Left colon (tissue), 2 donors: ENCODE results near the gene GPR75. TPM values are rescaled to one million over a fixed set of nuclear protein-coding genes. Genes with fewer than 3 reads are reported as not detected.

Experiments used
- ATAC-seq: fragments of 200-7000 bp; cut with Tn5 transposase; one replicate; pipeline ENCODE4 v1.9.1; 2020; ENCODE audit warnings: mild to moderate bottlenecking, moderate library complexity
- DNase-seq, 2 donors: peaks; one replicate each; pipeline ENCODE4 v3.0.0-alpha.2; 2020
- intact Hi-C, 2 donors: fragments of 100-400 bp; cut with DNase I in 1 of 2; cut with micrococcal nuclease in 1 of 2; formaldehyde crosslinking; loops; one replicate each; pipeline versions ENCODE4 v1.11.2 to v1.14.0; 2022; cut with DNase I, micrococcal nuclease
- long read RNA-seq: library from polyadenylated mRNA; unstranded; transcript quantifications from one replicate; pipeline ENCODE4 v2.0.0, GENCODE V29; 2021
- total RNA-seq, 2 donors: library from RNA; stranded (reverse); fragmentation: NEBNext Ultra II Directional; extraction: Animal tissue kit (Norgen Biotek cat#: 25700); gene quantifications; one replicate each; pipeline ENCODE4 v1.2.1, GENCODE V29; 2021
- donor health status: DM: no; HTN: no; CAD: no.
- donor health status: DM: yes; HTN: yes; CAD: no.

GPR75 gene
- 1 to 10 TPM; 1.2 to 2.0 TPM for total RNA-seq
- long read RNA-seq: 0 reads

GRCh38 chr2:53859206-53860181 lies at the start of gene GPR75:
Gene GPR75 (minus strand): TSS chr2:53859967. CDS start chr2:53854756, 5,211 bp downstream.
- ATAC-seq (peak; percentile 85), DNase-seq (peak in 1 of 2 donors; percentile 19)
- intact Hi-C loops: no loop called here

GRCh38 chr2:53907582-53907981 lies 47.8 kb upstream of the GPR75 start:
- DNase-seq: no peak
- intact Hi-C loops: no loop called here
- no peak for ATAC-seq

GRCh38 chr2:53905396-53905795 lies 45.6 kb upstream of the GPR75 start:
- DNase-seq: no peak
- no peak for ATAC-seq
- intact Hi-C loops: no loop called here

GRCh38 chr2:53903011-53903410 lies 43.2 kb upstream of the GPR75 start:
- DNase-seq (no peak), ATAC-seq (no peak)
- intact Hi-C loops: no loop called here

GRCh38 chr2:53901192-53901591 lies 41.4 kb upstream of the GPR75 start:
- DNase-seq (no peak), ATAC-seq (no peak)
- intact Hi-C loops: no loop called here

GRCh38 chr2:53896864-53897263 lies 37.1 kb upstream of the GPR75 start:
- intact Hi-C loops: no loop called here
- DNase-seq: no peak
- ATAC-seq: peak; percentile 54

- no peak for ATAC-seq
- no peak for DNase-seq
- intact Hi-C loops: loop anchor here in 1 of 2 donors (10.0 kb wide), 1 partner anchor 72 kb away; no protein-coding TSS in a partner anchor
These were observed 26.9 kb upstream of the GPR75 start for GRCh38 chr2:53886406-53887280.

GRCh38 chr2:53884883-53885282 lies 25.1 kb upstream of the GPR75 start:
- DNase-seq (no peak), ATAC-seq (no peak)
- intact Hi-C loops: loop anchor here in 1 of 2 donors (10.0 kb wide), 1 partner anchor 70 kb away; no protein-coding TSS in a partner anchor

GRCh38 chr2:53881986-53882385 lies 22.2 kb upstream of the GPR75 start:
- intact Hi-C loops: loop anchor here in 1 of 2 donors (10.0 kb wide), 1 partner anchor 67 kb away; no protein-coding TSS in a partner anchor
- no peak for ATAC-seq
- DNase-seq: no peak

GRCh38 chr2:53881360-53881759 lies 21.6 kb upstream of the GPR75 start:
- intact Hi-C loops: loop anchor here in 1 of 2 donors (10.0 kb wide), 1 partner anchor 67 kb away; no protein-coding TSS in a partner anchor
- no peak for ATAC-seq
- DNase-seq: no peak

GRCh38 chr2:53880756-53881155 lies 21.0 kb upstream of the GPR75 start:
- no peak for ATAC-seq
- intact Hi-C loops: loop anchor here in 1 of 2 donors (10.0 kb wide), 1 partner anchor 66 kb away; no protein-coding TSS in a partner anchor
- DNase-seq: no peak

- no peak for DNase-seq
- no peak for ATAC-seq
- intact Hi-C loops: loop anchor here in 1 of 2 donors (10.0 kb wide), 1 partner anchor 57 kb away; no protein-coding TSS in a partner anchor
These were observed 17.8 kb upstream of the GPR75 start for GRCh38 chr2:53877556-53877955.

- ATAC-seq: no peak
- DNase-seq: no peak
- intact Hi-C loops: loop anchor here in 1 of 2 donors (10.0 kb wide), 1 partner anchor 58 kb away; no protein-coding TSS in a partner anchor
These were observed 17.3 kb upstream of the GPR75 start for GRCh38 chr2:53877112-53877511.

- no peak for DNase-seq
- ATAC-seq: no peak
- intact Hi-C loops: loop anchor here in 1 of 2 donors (10.0 kb wide), 1 partner anchor 60 kb away; no protein-coding TSS in a partner anchor
These were observed 14.7 kb upstream of the GPR75 start for GRCh38 chr2:53874401-53874950.

GRCh38 chr2:53867773-53868172 lies 8.0 kb upstream of the GPR75 start:
- DNase-seq (no peak), ATAC-seq (no peak)
- intact Hi-C loops: no loop called here

GRCh38 chr2:53867169-53867568 lies 7.4 kb upstream of the GPR75 start:
- intact Hi-C loops: no loop called here
- no peak for ATAC-seq
- no peak for DNase-seq

GRCh38 chr2:53865962-53866361 lies 6.2 kb upstream of the GPR75 start:
- ATAC-seq: no peak
- intact Hi-C loops: no loop called here
- no peak for DNase-seq

- intact Hi-C loops: no loop called here
These were observed 5.5 kb upstream of the GPR75 start for GRCh38 chr2:53865264-53865663.

More at GRCh38 chr2:53865264-53865663, 5.5 kb upstream of the GPR75 start:
- ATAC-seq (no peak), DNase-seq (no peak)
